ENCODE measurements around the gene COL15A1.

DNA sequence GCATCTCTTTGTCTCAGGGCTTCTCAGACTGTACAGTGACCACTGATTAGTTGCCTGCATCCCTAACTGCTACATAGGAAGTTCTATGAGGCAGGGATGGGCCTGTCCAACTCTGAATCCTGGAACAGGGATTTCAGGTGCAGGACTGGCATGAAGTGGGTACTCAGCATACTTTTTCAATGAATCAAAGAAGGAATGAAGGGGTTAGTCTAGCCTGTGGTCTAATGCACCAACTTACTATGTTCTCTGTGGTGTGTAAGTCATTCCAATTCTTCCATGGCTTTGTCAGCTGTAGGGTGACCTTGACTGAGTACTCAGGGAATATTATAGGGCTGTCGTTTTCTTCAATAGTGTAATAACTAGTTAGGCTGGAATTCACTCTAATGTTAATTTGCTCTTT, 8.3 kb downstream of the COL15A1 start:
- TF ChIP-seq, protein P1, sequence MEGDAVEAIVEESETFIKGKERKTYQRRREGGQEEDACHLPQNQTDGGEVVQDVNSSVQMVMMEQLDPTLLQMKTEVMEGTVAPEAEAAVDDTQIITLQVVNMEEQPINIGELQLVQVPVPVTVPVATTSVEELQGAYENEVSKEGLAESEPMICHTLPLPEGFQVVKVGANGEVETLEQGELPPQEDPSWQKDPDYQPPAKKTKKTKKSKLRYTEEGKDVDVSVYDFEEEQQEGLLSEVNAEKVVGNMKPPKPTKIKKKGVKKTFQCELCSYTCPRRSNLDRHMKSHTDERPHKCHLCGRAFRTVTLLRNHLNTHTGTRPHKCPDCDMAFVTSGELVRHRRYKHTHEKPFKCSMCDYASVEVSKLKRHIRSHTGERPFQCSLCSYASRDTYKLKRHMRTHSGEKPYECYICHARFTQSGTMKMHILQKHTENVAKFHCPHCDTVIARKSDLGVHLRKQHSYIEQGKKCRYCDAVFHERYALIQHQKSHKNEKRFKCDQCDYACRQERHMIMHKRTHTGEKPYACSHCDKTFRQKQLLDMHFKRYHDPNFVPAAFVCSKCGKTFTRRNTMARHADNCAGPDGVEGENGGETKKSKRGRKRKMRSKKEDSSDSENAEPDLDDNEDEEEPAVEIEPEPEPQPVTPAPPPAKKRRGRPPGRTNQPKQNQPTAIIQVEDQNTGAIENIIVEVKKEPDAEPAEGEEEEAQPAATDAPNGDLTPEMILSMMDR (conservative IDR thresholded peaks at IDR 0.05 in 1 of 2, IDR thresholded peaks at IDR 0.05 in 1 of 2; ENCODE audit: extremely low read depth in 1 of 2, insufficient read depth in 1 of 2, low read depth in 1 of 2, low read length in 2 of 2) = no peak
- TF ChIP-seq EZH2 (IDR thresholded peaks at IDR 0.05; ENCODE audit: borderline replicate concordance, low read length) = no peak
